Measurements from ENCODE around the gene SIAH2. TPM values are rescaled to one million over a fixed set of nuclear protein-coding genes. Genes with fewer than 3 reads are reported as not detected.

Gene SIAH2
- polyA plus RNA-seq, 1 of the 3 experiments (the other 2 are of a cell fraction), result 18.4 TPM

GRCh38 chr3:150790629-150791028 lies 27.7 kb upstream of the SIAH2 start:
- H3K9me2 ChIP-seq, result no peaks in the 10 kb centered on the region
- H3K27ac ChIP-seq (ENCODE audit: low read depth in 2 of 2, low read length in 1 of 2), result no peak overlapping the region
- no peaks in the 10 kb centered on the region for H3K79me2 ChIP-seq (ENCODE audit: insufficient read depth)
- H3K36me3 ChIP-seq (replicated peaks in 1 of 2; ENCODE audit: control insufficient read depth in 1 of 2, insufficient read depth in 2 of 2, low read length in 1 of 2), result no peaks in the 10 kb centered on the region
- ChIA-PET CTCF (interaction anchor here (1.2 to 1.4 kb wide), 4 partner anchors 29 to 377 kb away, joined by 3 to 6 read pairs (median 4); no protein-coding TSS in a partner anchor), POLR2A (no interaction called here)
- H3K4me2 ChIP-seq, result no peak overlapping the region
- no peaks in the 10 kb centered on the region; a peak in 1 of 4 replicates for H3K4me1 ChIP-seq (ENCODE audit: control insufficient read depth in 1 of 2, insufficient read depth in 2 of 2, low read depth in 1 of 2, low read length in 1 of 2)
- H3K9me3 ChIP-seq, result no peaks in the 10 kb centered on the region
- H3K27me3 ChIP-seq (ENCODE audit: insufficient read depth), result no peaks in the 10 kb centered on the region; the same call in 1 of the 2 replicates
- no peak overlapping the region for H2AFZ ChIP-seq (ENCODE audit: low read depth)
- TF ChIP-seq RCOR1 (IDR thresholded peaks at IDR 0.05; ENCODE audit: low read length), result no peak
- TF ChIP-seq TCF12 (IDR thresholded peaks at IDR 0.05), result no peak
- TF ChIP-seq NFIC (IDR thresholded peaks at IDR 0.05; ENCODE audit: borderline replicate concordance), result no peak
- TF ChIP-seq CTCF (IDR thresholded peaks at IDR 0.05), result no peak
- TF ChIP-seq IRF3 (IDR thresholded peaks at IDR 0.05; ENCODE audit: low read depth, low read length), result no peak
- no peak for TF ChIP-seq RXRA (IDR thresholded peaks at IDR 0.05; ENCODE audit: borderline replicate concordance, low read depth)
- no peak for TF ChIP-seq ELF1 (IDR thresholded peaks at IDR 0.05)
- no peak for TF ChIP-seq FOXM1 (IDR thresholded peaks at IDR 0.05; ENCODE audit: low read depth)
- TF ChIP-seq FOXJ3 (CRISPR knock-in tag; IDR thresholded peaks at IDR 0.05), result no peak
- TF ChIP-seq PBX3 (IDR thresholded peaks at IDR 0.05), result no peak
- TF ChIP-seq USF1 (IDR thresholded peaks at IDR 0.05; ENCODE audit: borderline replicate concordance, low read depth), result no peak
- TF ChIP-seq MEF2A (IDR thresholded peaks at IDR 0.05; ENCODE audit: borderline replicate concordance, low read depth), result no peak
- no peak for TF ChIP-seq ZBTB33 (IDR thresholded peaks at IDR 0.05; ENCODE audit: borderline replicate concordance, low read depth)
- H3K4me3 ChIP-seq (ENCODE audit: low read depth in 2 of 2, low read length in 1 of 2), result no peak overlapping the region
- H4K20me1 ChIP-seq (ENCODE audit: insufficient read depth), result no peaks in the 10 kb centered on the region
- no peak for DNase-seq
- no peaks in the 10 kb centered on the region for H3F3A ChIP-seq (replicated peaks; ENCODE audit: insufficient read depth)
- no peak overlapping the region for H3K9ac ChIP-seq
